Fibroblast of lung (primary cell): ENCODE results near the gene COLEC11. TPM values are rescaled to one million over a fixed set of nuclear protein-coding genes. Genes with fewer than 3 reads are reported as not detected.

ENCODE experiments used
- DNase-seq, 2 donors: peaks; one replicate each; pipeline versions ENCODE4 v3.0.0 to v3.0.0-alpha.2; 2010; ENCODE audit warnings: low read depth in 2 of 2
- H2AFZ ChIP-seq: 2 replicates; pipeline ENCODE4 v1.5.1; 2012; ENCODE audit warnings: low read length, control low read depth, inconsistent platforms
- H3K27ac ChIP-seq: 2 replicates; pipeline ENCODE4 v1.5.1; 2011; ENCODE audit warnings: low read length, control low read depth; ENCODE audit not compliant: insufficient read depth
- H3K27me3 ChIP-seq: 2 replicates; pipeline ENCODE4 v1.5.1; 2011; ENCODE audit warnings: mild to moderate bottlenecking, low read length; ENCODE audit not compliant: control insufficient read depth, insufficient read depth
- H3K36me3 ChIP-seq: 2 replicates; pipeline ENCODE4 v1.5.1; 2011; ENCODE audit warnings: low read length; ENCODE audit not compliant: control insufficient read depth, insufficient read depth
- H3K4me1 ChIP-seq: 2 replicates; pipeline ENCODE4 v1.5.1; 2011; ENCODE audit warnings: low read length; ENCODE audit not compliant: control insufficient read depth, insufficient read depth; ENCODE audit errors: extremely low read depth
- H3K4me2 ChIP-seq: 2 replicates; pipeline ENCODE4 v1.5.1; 2011; ENCODE audit warnings: low read length, control low read depth; ENCODE audit not compliant: insufficient read depth; ENCODE audit errors: extremely low read depth
- H3K4me3 ChIP-seq, 4 experiments: fragments of 200-600 bp in 1 of 4; sonication (generic) in 1 of 4; replicated peaks in 1 of 4; 2 replicates each; pipeline ENCODE4 v1.5.1; 2011 to 2016; ENCODE audit warnings: low read length in 4 of 4, low read depth in 3 of 4, mild to moderate bottlenecking in 3 of 4, control low read depth in 2 of 4, inconsistent platforms in 1 of 4, mixed read lengths in 1 of 4; ENCODE audit not compliant: insufficient read depth in 1 of 4; ENCODE audit errors: control extremely low read depth in 1 of 4
- H3K79me2 ChIP-seq: 2 replicates; pipeline ENCODE4 v1.5.1; 2012; ENCODE audit warnings: mild to moderate bottlenecking, low read length, inconsistent platforms; ENCODE audit not compliant: control insufficient read depth, insufficient read depth
- H3K9ac ChIP-seq: 2 replicates; pipeline ENCODE4 v1.5.1; 2011; ENCODE audit warnings: mild to moderate bottlenecking, low read length, control low read depth; ENCODE audit not compliant: insufficient read depth
- H3K9me3 ChIP-seq: 2 replicates; pipeline ENCODE4 v1.5.1; 2012; ENCODE audit warnings: low read depth, low read length; ENCODE audit not compliant: control insufficient read depth, insufficient read depth
- H4K20me1 ChIP-seq: 2 replicates; pipeline ENCODE4 v1.5.1; 2011; ENCODE audit warnings: low read length; ENCODE audit not compliant: control insufficient read depth, insufficient read depth; ENCODE audit errors: extremely low read depth
- EZH2 ChIP-seq: IDR thresholded peaks from 2 replicates; pipeline ENCODE4 v1.5.1; 2012; ENCODE audit warnings: low read length, control low read depth, mild to moderate bottlenecking; ENCODE audit errors: missing control alignments
- polyA plus RNA-seq, 2 donors: library from polyadenylated mRNA; depleted of rRNA in 1 of 2; stranded (reverse) in 1 of 2; unstranded in 1 of 2; fragments of >200 nt; gene quantifications; 2 replicates each; pipeline ENCODE4 v1.2.1, GENCODE V29; 2011 to 2012; ENCODE audit warnings: missing spikeins in 1 of 2
- total RNA-seq: library from RNA; depleted of rRNA; stranded (reverse); fragments of >200 nt; gene quantifications from 2 replicates; pipeline ENCODE4 v1.2.1, GENCODE V29; 2014
- TF ChIP-seq, protein P1 (sequence below), 2 donors: IDR thresholded peaks in 1 of 2; conservative IDR thresholded peaks in 1 of 2; 1 replicate in 1 of 2; 2 replicates in 1 of 2; pipeline ENCODE4 v1.5.1; 2011 to 2012; ENCODE audit warnings: low read length in 2 of 2, control low read depth in 1 of 2, inconsistent platforms in 1 of 2, low read depth in 1 of 2, mild to moderate bottlenecking in 1 of 2

Gene COLEC11
- total and polyA plus RNA-seq, 2 donors (not counting 1 experiment from before 2014, with no cell fraction given): 0.30 to 0.83 TPM

DNA sequence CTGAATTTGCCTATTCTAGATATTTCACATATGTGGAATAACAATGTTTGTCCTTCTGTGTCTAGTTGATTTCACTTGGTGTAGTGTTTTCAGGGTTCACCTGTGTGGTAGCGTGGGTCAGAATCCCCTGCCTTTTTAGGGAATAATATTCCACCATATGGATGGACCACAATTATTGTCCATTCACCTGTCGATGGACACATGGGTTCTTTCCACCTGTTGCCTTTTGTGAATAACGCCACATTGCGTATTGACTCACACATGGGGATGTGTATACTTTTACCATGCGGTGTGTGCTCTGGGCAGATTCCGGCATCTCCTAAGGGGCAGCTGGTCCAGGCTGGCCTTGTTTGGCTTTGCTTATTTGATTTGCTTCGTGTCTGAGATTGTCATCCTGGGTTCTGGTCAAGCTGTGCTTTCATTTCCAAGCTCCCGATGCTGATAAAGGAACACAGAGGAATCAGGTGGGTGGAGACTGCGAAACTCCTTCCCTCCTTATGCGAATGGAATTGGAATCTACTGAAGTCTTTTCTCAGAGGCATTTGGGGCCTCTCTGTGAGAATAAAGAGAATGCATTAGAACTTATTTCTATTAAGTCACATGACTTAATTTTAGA lies 44.2 kb downstream of the COLEC11 start:
- Histone ChIP-seq H3K27ac (no peak overlapping the region), H3K9me3 (no peaks in the 10 kb centered on the region), H3K9ac (no peak overlapping the region), H2AFZ (no peak overlapping the region), H3K27me3 (no peaks in the 10 kb centered on the region), H3K4me3 (no peak overlapping the region), H4K20me1 (no peaks in the 10 kb centered on the region), H3K4me2 (no peak overlapping the region), H3K79me2 (no peaks in the 10 kb centered on the region), H3K36me3 (no peaks in the 10 kb centered on the region), H3K4me1 (no peaks in the 10 kb centered on the region)
- TF ChIP-seq, protein P1, sequence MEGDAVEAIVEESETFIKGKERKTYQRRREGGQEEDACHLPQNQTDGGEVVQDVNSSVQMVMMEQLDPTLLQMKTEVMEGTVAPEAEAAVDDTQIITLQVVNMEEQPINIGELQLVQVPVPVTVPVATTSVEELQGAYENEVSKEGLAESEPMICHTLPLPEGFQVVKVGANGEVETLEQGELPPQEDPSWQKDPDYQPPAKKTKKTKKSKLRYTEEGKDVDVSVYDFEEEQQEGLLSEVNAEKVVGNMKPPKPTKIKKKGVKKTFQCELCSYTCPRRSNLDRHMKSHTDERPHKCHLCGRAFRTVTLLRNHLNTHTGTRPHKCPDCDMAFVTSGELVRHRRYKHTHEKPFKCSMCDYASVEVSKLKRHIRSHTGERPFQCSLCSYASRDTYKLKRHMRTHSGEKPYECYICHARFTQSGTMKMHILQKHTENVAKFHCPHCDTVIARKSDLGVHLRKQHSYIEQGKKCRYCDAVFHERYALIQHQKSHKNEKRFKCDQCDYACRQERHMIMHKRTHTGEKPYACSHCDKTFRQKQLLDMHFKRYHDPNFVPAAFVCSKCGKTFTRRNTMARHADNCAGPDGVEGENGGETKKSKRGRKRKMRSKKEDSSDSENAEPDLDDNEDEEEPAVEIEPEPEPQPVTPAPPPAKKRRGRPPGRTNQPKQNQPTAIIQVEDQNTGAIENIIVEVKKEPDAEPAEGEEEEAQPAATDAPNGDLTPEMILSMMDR (conservative IDR thresholded peaks at IDR 0.05 in 1 of 2, IDR thresholded peaks at IDR 0.05 in 1 of 2; ENCODE audit: low read depth in 1 of 2, low read length in 2 of 2): no peak
- no peak for TF ChIP-seq EZH2
- DNase-seq: no peak

DNA sequence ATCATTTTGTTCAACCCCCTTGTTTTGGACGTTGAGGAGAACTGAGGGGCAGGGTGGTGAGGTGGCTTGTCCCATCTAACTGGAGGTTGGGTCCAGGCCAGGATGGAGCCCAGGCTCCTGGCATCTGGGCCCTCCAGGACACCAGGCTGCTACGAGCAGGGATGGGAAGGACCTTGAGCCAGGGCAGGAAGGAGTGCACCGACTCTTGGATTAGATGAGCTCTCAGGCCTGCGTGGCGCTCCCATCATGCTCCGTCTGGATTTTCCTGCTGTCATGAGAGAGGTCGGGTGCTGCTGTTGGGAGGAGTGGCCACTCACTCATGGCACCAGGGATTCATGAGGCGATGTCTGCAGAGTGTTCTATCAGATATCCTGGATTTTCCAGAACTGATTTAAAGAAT lies 44.7 kb downstream of the COLEC11 start:
- DNase-seq: no peak

DNA sequence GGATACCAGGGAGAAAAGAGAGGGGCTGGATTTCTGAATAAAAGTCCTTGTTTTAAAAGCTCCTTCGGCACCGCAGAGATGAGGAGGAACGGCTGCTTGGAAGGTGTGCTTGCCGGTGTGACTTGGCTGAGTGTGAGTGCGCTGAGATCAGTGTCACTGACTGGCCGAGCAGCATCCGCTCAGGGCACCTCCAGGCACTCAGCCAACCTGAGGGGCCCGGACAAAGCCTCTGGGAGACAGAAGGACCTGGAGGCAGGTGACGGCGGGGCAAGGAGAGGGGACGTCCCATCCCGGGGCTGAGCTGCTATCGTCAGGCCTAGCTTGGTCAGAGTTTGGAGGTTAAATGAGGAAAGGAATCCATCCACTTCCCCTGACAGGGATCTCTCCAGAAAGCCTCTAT lies 46.3 kb downstream of the COLEC11 start:
- no peaks in the 10 kb centered on the region for H3K9me3 ChIP-seq
- H3K4me1 ChIP-seq: no peaks in the 10 kb centered on the region
- H3K36me3 ChIP-seq: no peaks in the 10 kb centered on the region
- no peak overlapping the region for H3K4me2 ChIP-seq
- H4K20me1 ChIP-seq: no peaks in the 10 kb centered on the region
- H3K27ac ChIP-seq: no peak overlapping the region
- no peaks in the 10 kb centered on the region for H3K79me2 ChIP-seq
- H3K4me3 ChIP-seq: no peak overlapping the region
- no peak overlapping the region for H3K9ac ChIP-seq
- H2AFZ ChIP-seq: no peak overlapping the region
- TF ChIP-seq, protein P1 (conservative IDR thresholded peaks at IDR 0.05 in 1 of 2, IDR thresholded peaks at IDR 0.05 in 1 of 2; ENCODE audit: low read depth in 1 of 2, low read length in 2 of 2): no peak
- TF ChIP-seq EZH2: no peak
- H3K27me3 ChIP-seq: no peaks in the 10 kb centered on the region
- DNase-seq: no peak

More for the DNA sequence above, 44.7 kb downstream of the COLEC11 start:
- Histone ChIP-seq H4K20me1 (no peaks in the 10 kb centered on the region), H3K9ac (no peak overlapping the region), H3K79me2 (no peaks in the 10 kb centered on the region), H3K4me3 (no peak overlapping the region), H3K4me1 (no peaks in the 10 kb centered on the region), H3K27ac (no peak overlapping the region), H3K4me2 (no peak overlapping the region), H3K9me3 (no peaks in the 10 kb centered on the region), H3K36me3 (no peaks in the 10 kb centered on the region), H2AFZ (no peak overlapping the region), H3K27me3 (no peaks in the 10 kb centered on the region)
- TF ChIP-seq EZH2: no peak
- TF ChIP-seq, protein P1 (conservative IDR thresholded peaks at IDR 0.05 in 1 of 2, IDR thresholded peaks at IDR 0.05 in 1 of 2; ENCODE audit: low read depth in 1 of 2, low read length in 2 of 2): no peak
